Memory B cell (primary cell): ENCODE measurements around the gene TMEM259.

ENCODE experiments used
- ATAC-seq: fragments of 150-1000 bp; cut with Tn5 transposase; 2 replicates; pipeline ENCODE4 v1.10.0; 2021; ENCODE audit warnings: low read depth, mild to moderate bottlenecking, moderate library complexity
- DNase-seq, 2 donors: peaks; one replicate each; pipeline ENCODE4 v3.0.0; 2022; ENCODE audit warnings: low spot score in 2 of 2
- H3K27ac Mint-ChIP-seq: one replicate; pipeline ENCODE4 v1.8.0; 2022; ENCODE audit warnings: mild to moderate bottlenecking, moderate library complexity, mixed read lengths
- H3K27me3 Mint-ChIP-seq: one replicate; pipeline ENCODE4 v1.8.0; 2022; ENCODE audit warnings: mixed read lengths
- H3K36me3 Mint-ChIP-seq: one replicate; pipeline ENCODE4 v1.8.0; 2022; ENCODE audit warnings: mild to moderate bottlenecking, mixed read lengths
- H3K4me1 Mint-ChIP-seq: one replicate; pipeline ENCODE4 v1.8.0; 2022; ENCODE audit warnings: mixed read lengths
- H3K4me3 Mint-ChIP-seq: one replicate; pipeline ENCODE4 v1.8.0; 2022; ENCODE audit warnings: mild to moderate bottlenecking, moderate library complexity, mixed read lengths
- H3K9me3 Mint-ChIP-seq: one replicate; pipeline ENCODE4 v1.8.0; 2022; ENCODE audit warnings: mixed read lengths

TMEM259 gene

DNA sequence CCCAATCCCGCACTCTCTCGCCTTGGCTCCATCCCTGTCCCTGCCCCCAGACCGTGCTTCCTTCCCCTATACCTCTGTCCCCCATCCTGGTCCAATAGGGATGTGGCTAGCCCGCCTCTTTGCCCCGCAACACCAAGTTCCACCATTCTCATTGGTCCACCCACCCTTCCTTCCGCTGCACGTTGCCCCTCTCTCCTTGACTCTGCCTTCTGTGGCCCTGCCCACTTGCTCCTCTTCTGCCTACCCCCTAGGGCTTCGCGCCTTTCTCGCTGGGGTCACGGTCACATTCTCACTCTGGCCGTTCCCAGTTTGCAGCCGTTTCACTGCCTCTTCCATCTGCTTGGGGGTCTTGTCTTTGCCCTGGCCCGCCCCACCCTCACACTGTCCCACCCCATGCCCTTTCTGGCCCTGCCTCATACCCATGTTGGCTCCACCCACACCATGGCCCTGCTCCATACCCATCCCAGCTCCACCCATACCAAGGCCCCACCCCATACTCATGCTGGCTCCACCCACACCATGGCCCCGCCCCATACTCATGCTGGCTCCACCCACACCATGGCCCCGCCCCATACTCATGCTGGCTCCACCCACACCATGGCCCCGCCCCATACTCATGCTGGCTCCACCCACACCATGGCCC, 41.6 kb upstream of the TMEM259 start:
- no peak for ATAC-seq
- H3K9me3 Mint-ChIP-seq = no peaks in the 10 kb centered on the region
- H3K27me3 Mint-ChIP-seq = no peaks in the 10 kb centered on the region
- H3K27ac Mint-ChIP-seq = no peak overlapping the region
- no peak overlapping the region for H3K4me3 Mint-ChIP-seq
- no peak for DNase-seq
- peaks cover 43% of the 10 kb centered on the region for H3K4me1 Mint-ChIP-seq
- peaks cover 18% of the 10 kb centered on the region for H3K36me3 Mint-ChIP-seq

DNA sequence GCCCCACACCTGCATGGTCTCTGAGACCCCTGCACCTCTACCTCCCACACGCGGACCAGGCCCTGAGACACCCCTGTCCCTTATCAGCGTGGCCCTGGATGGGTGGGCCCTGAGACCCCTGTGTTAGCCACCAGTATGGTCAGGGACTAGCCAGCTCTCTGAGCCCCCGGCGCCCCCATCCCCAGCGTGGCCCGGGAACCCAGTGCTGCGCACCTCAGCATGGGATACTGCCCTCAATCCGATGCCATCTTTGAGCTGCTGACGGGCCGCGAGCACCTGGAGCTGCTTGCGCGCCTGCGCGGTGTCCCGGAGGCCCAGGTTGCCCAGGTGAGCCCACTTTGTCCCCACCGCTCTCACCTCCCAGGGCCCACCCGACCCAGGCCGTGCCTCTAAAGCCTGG, 41.1 kb upstream of the TMEM259 start:
- no peak for DNase-seq
- ATAC-seq = no peak
- Mint-ChIP-seq H3K4me1 (peaks cover 47% of the 10 kb centered on the region), H3K9me3 (no peaks in the 10 kb centered on the region), H3K27ac (no peak overlapping the region), H3K27me3 (no peaks in the 10 kb centered on the region), H3K36me3 (peaks cover 21% of the 10 kb centered on the region), H3K4me3 (no peak overlapping the region)

DNA sequence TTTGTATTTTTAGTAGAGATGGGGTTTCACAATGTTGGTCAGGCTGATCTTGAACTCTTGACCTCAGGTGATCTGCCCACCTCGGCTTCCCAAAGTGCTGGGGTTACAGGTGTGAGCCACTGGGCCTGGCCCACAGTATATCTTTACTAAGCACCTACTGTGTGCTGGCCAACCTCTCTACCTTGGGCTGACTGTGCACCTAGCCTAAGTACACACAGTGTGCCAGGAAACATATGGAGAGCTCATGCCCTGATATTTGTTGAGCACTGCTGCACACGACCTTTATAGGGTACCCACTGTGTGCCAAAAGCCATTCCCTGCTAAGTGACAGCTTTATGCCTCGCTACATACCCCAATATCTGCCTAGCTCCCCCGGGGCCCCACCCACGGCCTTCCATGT, 39.8 kb upstream of the TMEM259 start:
- H3K4me1 Mint-ChIP-seq = peaks cover 50% of the 10 kb centered on the region

DNA sequence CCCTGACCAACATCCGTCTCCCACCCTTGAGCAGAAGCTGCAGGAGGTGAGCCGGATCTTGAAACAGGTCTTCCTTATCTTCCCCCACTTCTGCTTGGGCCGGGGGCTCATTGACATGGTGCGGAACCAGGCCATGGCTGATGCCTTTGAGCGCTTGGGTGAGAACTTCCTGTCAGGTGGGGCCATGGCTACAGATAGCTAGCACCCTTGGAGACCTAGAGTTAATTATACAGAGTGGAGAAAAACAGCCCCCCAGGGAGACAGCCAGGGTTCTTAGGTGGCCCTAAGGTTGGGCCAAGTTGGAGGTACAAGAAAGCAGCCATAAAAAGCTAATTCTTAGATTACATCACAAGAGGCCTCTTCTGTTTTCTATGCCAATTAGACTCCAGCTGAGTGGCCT, 37.2 kb upstream of the TMEM259 start:
- DNase-seq (no peak), ATAC-seq (peak; percentile 60)
- Mint-ChIP-seq H3K27me3 (no peaks in the 10 kb centered on the region), H3K27ac (no peak overlapping the region), H3K36me3 (peaks cover 34% of the 10 kb centered on the region), H3K4me3 (peak overlapping the region; percentile 24), H3K4me1 (peaks cover 28% of the 10 kb centered on the region), H3K9me3 (no peaks in the 10 kb centered on the region)

More for the DNA sequence above, 39.8 kb upstream of the TMEM259 start:
- H3K36me3 Mint-ChIP-seq = peaks cover 30% of the 10 kb centered on the region
- no peak overlapping the region for H3K4me3 Mint-ChIP-seq
- DNase-seq = no peak
- no peaks in the 10 kb centered on the region for H3K9me3 Mint-ChIP-seq
- ATAC-seq = no peak
- H3K27me3 Mint-ChIP-seq = no peaks in the 10 kb centered on the region
- no peak overlapping the region for H3K27ac Mint-ChIP-seq

DNA sequence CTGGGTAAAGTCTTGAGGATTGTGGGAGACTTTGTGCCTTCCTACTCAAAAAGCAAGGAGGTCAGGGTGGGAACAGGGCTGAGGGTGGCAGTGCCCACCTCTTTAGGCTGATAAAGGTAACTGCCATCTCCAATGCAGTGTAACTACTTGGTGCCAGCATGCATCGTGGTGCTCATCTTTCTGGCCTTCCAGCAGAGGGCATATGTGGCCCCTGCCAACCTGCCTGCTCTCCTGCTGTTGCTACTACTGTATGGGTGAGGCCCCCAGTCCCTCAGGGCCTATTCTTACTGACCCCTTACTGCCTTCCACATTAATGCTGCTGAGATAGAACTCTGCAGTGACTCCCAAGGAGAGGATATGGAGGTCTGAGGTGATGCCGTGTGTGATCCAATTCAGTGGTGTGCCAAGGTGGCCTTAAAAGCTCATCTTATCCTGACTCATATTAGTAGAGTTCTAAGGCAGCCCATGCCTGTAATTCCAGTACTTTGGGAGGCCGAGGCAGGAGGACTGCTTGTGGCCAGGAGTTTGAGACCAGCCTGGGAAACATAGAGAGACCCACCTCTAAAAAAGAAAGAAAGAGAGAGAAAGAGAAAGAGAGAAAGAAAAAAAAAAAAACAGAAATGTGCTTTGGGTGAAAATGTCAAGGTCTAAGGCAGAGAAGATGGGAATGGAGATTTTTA, 36.4 kb upstream of the TMEM259 start:
- Mint-ChIP-seq H3K4me1 (peaks cover 24% of the 10 kb centered on the region), H3K27ac (peak overlapping the region; percentile 35), H3K36me3 (peaks cover 29% of the 10 kb centered on the region), H3K9me3 (no peaks in the 10 kb centered on the region), H3K4me3 (no peak overlapping the region), H3K27me3 (no peaks in the 10 kb centered on the region)
- DNase-seq (no peak), ATAC-seq (peak; percentile 73)

DNA sequence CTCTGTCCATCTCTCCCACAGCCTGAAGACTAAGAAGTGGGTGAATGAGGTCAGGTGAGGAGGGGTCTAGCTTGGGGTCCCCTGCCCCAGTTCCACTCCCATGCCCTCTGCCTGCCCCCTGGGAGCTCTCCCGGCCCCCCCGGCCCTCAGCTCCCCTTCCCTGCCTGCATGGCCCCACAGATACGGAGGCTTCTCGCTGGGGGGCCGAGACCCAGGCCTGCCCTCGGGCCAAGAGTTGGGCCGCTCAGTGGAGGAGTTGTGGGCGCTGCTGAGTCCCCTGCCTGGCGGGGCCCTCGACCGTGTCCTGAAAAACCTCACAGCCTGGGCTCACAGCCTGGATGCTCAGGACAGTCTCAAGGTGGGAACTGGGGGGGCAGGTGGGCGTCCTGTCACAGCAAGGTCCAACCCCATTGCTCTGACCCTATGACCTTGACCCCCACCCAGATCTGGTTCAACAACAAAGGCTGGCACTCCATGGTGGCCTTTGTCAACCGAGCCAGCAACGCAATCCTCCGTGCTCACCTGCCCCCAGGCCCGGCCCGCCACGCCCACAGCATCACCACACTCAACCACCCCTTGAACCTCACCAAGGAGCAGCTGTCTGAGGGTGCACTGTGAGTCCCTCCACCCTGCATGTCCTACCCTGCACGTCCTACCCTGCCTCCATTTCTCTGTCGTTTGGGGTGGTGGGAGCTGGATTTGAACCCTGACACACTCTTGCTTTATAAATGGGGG, 35.1 kb upstream of the TMEM259 start:
- ATAC-seq (no peak), DNase-seq (no peak)
- no peak overlapping the region for H3K4me3 Mint-ChIP-seq
- H3K4me1 Mint-ChIP-seq = peaks cover 23% of the 10 kb centered on the region
- no peak overlapping the region for H3K27ac Mint-ChIP-seq
- H3K36me3 Mint-ChIP-seq = peaks cover 26% of the 10 kb centered on the region
- H3K27me3 Mint-ChIP-seq = no peaks in the 10 kb centered on the region
- no peaks in the 10 kb centered on the region for H3K9me3 Mint-ChIP-seq

DNA sequence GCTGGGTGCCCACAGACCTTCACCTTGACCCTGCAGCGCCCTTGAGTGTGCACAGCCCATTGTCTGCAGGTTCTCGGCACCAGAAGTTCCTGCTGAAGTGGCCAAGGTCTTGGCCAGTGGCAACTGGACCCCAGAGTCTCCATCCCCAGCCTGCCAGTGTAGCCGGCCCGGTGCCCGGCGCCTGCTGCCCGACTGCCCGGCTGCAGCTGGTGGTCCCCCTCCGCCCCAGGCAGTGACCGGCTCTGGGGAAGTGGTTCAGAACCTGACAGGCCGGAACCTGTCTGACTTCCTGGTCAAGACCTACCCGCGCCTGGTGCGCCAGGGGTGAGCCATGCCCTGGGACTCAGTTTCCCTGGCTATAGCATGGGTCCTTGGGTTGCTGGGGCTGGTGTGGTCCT, 34.1 kb upstream of the TMEM259 start:
- ATAC-seq = no peak
- DNase-seq = no peak
- Mint-ChIP-seq H3K27ac (no peak overlapping the region), H3K36me3 (peaks cover 26% of the 10 kb centered on the region), H3K9me3 (no peaks in the 10 kb centered on the region), H3K27me3 (no peaks in the 10 kb centered on the region), H3K4me1 (peaks cover 23% of the 10 kb centered on the region), H3K4me3 (no peak overlapping the region)

DNA sequence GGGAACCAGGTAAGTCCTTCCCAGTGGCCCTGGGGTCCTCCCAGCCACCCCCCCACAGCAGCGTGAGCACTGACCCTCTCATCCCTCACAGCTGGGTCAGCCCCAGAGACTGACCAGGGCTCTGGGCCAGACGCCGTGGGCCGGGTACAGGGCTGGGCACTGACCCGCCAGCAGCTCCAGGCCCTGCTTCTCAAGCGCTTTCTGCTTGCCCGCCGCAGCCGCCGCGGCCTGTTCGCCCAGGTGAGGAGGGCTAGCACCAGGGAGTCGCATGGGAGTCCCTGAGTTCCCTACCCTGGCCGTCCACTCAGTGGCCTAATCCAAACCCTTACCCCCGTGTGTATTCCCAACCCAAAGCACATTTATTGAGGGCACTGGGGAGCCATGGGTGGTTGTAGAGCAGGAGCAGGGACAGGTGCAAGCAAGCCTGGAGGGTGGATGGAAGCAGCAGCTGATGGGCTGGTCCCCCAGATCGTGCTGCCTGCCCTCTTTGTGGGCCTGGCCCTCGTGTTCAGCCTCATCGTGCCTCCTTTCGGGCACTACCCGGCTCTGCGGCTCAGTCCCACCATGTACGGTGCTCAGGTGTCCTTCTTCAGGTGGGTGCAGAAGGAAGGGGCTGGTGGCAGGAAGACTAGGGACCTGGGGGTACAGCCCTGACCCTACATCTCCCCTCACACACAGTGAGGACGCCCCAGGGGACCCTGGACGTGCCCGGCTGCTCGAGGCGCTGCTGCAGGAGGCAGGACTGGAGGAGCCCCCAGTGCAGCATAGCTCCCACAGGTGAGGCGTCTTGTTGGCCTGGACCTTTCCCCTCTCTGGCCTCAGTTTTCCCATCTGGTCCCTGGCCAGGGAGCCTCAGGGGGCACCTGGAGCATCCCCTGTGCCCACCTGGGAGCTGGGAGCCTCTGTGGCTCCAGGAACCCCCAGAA, 33.4 kb upstream of the TMEM259 start:
- no peak overlapping the region for H3K27ac Mint-ChIP-seq
- no peak overlapping the region for H3K4me3 Mint-ChIP-seq
- peaks cover 23% of the 10 kb centered on the region for H3K36me3 Mint-ChIP-seq
- no peaks in the 10 kb centered on the region for H3K9me3 Mint-ChIP-seq
- DNase-seq (no peak), ATAC-seq (no peak)
- no peaks in the 10 kb centered on the region for H3K27me3 Mint-ChIP-seq
- peaks cover 23% of the 10 kb centered on the region for H3K4me1 Mint-ChIP-seq

DNA sequence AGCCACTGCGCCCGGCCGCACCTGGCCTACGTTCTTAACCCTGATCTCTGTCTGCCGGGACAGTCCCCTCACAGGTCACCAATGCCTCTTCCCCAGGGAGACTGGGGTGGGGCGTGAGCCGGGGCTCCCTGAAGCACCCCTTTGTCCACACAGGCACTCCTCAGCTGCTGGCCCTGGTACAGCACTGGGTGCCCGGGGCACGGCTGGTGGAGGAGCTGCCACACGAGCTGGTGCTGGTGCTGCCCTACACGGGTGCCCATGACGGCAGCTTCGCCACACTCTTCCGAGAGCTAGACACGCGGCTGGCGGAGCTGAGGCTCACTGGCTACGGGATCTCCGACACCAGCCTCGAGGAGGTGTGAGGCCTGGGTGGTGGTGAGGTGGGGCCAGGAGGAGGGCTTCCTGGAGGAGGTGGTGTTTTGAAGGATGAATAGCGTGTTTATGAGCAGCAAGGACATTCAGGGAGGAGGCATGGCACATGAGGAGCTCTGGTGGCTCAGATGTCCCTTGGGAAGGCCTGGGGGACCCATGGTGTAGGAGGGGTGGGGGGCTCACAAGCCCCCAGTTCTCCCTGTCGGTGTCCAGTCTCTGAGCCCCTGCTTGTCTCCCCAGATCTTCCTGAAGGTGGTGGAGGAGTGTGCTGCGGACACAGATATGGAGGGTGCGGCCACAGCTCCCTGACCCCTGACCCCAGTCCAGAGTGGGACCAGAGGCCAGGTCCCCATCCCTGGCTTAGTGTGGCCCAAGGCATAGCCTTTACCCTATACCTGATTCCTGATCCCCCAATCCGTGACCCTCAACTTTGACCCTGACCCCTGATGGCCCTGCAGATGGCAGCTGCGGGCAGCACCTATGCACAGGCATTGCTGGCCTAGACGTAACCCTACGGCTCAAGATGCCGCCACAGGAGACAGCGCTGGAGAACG, 32.5 kb upstream of the TMEM259 start:
- DNase-seq (no peak), ATAC-seq (no peak)
- H3K36me3 Mint-ChIP-seq = peaks cover 22% of the 10 kb centered on the region
- H3K27ac Mint-ChIP-seq = no peak overlapping the region
- H3K27me3 Mint-ChIP-seq = no peaks in the 10 kb centered on the region
- H3K4me3 Mint-ChIP-seq = no peak overlapping the region
- no peaks in the 10 kb centered on the region for H3K9me3 Mint-ChIP-seq
- peaks cover 21% of the 10 kb centered on the region for H3K4me1 Mint-ChIP-seq

DNA sequence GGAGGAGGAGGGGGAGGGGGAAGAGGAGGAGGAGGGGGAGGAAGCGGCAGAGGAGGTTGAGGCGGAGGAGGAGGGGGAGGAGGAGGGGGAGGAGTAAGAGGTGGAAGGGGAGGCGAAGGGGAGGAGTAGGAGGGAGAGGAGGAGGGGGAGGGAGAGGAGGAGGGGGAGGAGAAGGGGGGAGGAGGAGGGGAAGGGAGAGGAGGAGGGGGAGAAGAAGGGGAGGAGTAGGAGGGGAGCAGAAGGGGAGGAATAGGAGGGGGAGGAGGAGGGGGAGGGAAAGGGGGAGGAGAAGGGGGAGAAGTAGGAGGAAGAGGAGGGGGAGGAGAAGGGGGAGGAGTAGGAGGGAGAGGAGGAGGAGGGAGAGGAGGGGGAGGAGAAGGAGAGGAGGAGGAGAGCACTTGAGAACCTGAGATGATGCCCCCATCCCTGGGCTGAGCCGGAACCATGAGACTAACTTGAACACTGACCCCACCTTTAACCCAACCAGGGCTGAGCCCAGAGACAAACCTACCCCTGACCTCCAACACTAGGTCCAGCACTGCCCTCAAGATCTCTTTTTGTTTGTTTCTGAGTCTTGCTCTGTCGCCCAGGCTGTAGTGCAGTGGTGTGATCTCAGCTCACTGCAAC, 31.5 kb upstream of the TMEM259 start:
- ATAC-seq (no peak), DNase-seq (no peak)
- H3K4me1 Mint-ChIP-seq = peaks cover 12% of the 10 kb centered on the region
- no peaks in the 10 kb centered on the region for H3K9me3 Mint-ChIP-seq
- no peaks in the 10 kb centered on the region for H3K27me3 Mint-ChIP-seq
- H3K27ac Mint-ChIP-seq = no peak overlapping the region
- H3K4me3 Mint-ChIP-seq = no peak overlapping the region
- peaks cover 20% of the 10 kb centered on the region for H3K36me3 Mint-ChIP-seq

DNA sequence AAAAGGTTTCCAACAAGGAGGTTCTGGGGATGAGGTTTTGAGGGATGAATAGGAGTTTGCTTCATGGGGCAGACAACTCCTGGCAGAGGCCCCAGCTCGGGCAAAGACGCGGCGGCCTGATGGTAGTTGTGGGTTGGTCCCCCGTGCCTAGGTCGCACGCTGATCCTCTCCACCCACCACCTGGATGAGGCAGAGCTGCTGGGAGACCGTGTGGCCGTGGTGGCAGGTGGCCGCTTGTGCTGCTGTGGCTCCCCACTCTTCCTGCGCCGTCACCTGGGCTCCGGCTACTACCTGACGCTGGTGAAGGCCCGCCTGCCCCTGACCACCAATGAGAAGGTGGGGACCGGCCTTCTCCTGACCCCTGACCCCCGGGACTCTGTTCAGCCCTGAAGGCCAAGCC, 30.9 kb upstream of the TMEM259 start:
- no peak overlapping the region for H3K4me3 Mint-ChIP-seq
- H3K4me1 Mint-ChIP-seq = peaks cover 11% of the 10 kb centered on the region
- peaks cover 16% of the 10 kb centered on the region for H3K36me3 Mint-ChIP-seq
- H3K27me3 Mint-ChIP-seq = no peaks in the 10 kb centered on the region
- no peak overlapping the region for H3K27ac Mint-ChIP-seq
- ATAC-seq (no peak), DNase-seq (no peak)
- H3K9me3 Mint-ChIP-seq = no peaks in the 10 kb centered on the region

DNA sequence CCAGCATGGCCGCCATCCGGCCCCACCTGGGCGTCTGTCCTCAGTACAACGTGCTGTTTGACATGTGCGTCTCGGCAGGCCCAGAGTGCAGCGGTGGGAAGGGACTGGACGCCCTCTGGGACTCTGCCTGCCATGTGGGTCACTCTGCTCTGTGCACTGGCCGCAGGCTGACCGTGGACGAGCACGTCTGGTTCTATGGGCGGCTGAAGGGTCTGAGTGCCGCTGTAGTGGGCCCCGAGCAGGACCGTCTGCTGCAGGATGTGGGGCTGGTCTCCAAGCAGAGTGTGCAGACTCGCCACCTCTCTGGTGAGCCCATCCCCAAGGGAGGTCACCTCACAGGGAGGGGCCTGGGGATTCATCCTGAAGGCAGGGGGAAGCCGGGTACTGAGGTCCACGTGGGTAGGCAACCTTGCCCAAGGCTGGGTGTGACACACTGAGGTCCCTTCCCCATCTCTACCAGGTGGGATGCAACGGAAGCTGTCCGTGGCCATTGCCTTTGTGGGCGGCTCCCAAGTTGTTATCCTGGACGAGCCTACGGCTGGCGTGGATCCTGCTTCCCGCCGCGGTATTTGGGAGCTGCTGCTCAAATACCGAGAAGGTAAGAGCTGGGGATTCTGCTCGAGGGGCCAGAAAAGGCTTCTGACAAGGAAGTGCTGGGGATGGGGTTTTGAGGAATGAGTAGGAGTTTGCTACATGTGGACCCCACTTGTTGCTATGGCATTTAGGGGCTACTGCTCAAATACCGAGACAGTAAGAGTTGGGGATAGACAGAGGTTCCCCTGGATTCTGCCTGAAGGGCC, 30.3 kb upstream of the TMEM259 start:
- Mint-ChIP-seq H3K27ac (no peak overlapping the region), H3K4me1 (peaks cover 5% of the 10 kb centered on the region), H3K27me3 (no peaks in the 10 kb centered on the region), H3K4me3 (no peak overlapping the region), H3K36me3 (peaks cover 10% of the 10 kb centered on the region), H3K9me3 (no peaks in the 10 kb centered on the region)
- ATAC-seq (no peak), DNase-seq (no peak)
